Measurements from ENCODE around the gene MTARC2. TPM values are rescaled to one million over a fixed set of nuclear protein-coding genes. Genes with fewer than 3 reads are reported as not detected.
"Not testable (repeated sequence)": the region's sequence is repeated elsewhere in the genome, so short reads cannot be mapped to it uniquely, and the experiment has no call there.

The MTARC2 gene
- total and polyA plus RNA-seq, 5 donors from 2014 or later, result not detected

DNA sequence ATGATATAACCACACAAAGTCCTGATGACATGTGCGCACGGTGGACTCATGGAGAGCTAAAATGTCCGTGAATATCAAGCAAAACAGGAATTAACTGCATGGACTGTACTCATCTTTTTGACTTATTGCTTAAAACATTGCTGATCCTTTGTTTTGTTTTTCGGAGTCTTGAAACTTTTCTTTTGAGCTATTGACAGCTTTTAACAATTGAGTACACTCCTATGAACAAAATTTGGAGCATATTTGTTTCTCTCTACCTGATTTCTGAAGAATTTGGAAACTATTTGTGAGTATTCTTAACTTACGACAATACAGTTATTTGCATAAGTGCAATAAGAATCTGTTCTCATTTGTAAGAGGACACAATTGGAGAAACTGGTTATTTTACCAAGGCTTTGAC lies 32.1 kb upstream of the MTARC2 start:
- H3K36me3 ChIP-seq (ENCODE audit: control insufficient read depth, insufficient read depth, low read length); H3K27ac ChIP-seq (ENCODE audit: insufficient read depth, low read length, poor library complexity, severe bottlenecking); H3K9me3 ChIP-seq (ENCODE audit: control insufficient read depth in 2 of 2, low read length in 2 of 2); DNase-seq; H3K27me3 Mint-ChIP-seq; H3K4me1 ChIP-seq (ENCODE audit: control insufficient read depth, insufficient read depth, low read length, poor library complexity, severe bottlenecking); H3K27ac Mint-ChIP-seq; H3K4me3 Mint-ChIP-seq; H3K4me3 ChIP-seq (ENCODE audit: low read depth, low read length); H3K4me1 Mint-ChIP-seq; H3K36me3 Mint-ChIP-seq; H3K27me3 ChIP-seq (ENCODE audit: control insufficient read depth, insufficient read depth, low read length); H3K9me3 Mint-ChIP-seq; ATAC-seq (ENCODE audit: low read depth in 2 of 2): not testable (repeated sequence)

DNA sequence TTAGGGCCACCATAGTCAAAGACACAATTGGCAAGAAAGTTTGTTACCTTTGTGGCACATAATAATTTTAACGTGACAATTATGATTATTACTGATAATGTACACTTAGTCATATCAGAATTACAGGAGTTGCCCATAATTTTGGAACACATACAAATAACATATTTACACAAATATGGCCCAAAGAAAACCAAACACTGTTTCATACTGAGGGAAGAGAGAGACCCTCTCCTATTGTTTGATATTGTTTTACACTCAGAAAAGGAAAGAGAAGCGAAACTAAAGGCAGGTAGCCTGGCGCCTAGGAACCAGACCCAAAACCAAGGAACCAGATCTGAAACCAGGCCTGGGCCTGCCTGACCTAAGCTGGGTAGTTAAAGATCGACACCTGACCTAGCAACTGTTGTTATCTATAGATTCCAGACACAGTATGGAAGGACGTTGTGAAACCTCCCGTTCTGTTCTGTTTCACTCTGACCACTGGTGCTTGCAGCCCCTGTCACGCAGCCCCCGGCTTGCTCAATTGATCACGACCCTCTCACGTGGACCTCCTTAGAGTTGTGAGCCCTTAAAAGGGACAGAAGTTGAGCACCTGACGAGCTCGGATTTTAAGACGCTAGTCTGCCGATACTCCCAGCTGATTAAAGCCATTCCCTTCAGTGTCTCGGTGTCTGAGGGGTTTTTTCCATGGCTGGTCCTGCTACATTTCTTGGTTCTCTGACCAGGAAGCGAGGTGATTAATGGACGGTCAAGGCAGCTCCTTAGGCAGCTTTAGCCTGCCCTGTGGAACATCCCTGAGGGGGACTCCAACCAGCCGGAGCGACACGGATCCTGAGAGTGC lies 30.1 kb upstream of the MTARC2 start:
- ATAC-seq (ENCODE audit: low read depth in 2 of 2) (no peak), DNase-seq (no peak)
- Histone ChIP-seq H3K4me1 (ENCODE audit: control insufficient read depth, insufficient read depth, low read length, poor library complexity, severe bottlenecking) (no peaks in the 10 kb centered on the region), H3K27me3 (ENCODE audit: control insufficient read depth, insufficient read depth, low read length) (no peaks in the 10 kb centered on the region), H3K27ac (ENCODE audit: insufficient read depth, low read length, poor library complexity, severe bottlenecking) (no peak overlapping the region), H3K9me3 (ENCODE audit: control insufficient read depth in 2 of 2, low read length in 2 of 2) (peaks cover 0 to 3% of the 10 kb centered on the region in 2 experiments), H3K36me3 (ENCODE audit: control insufficient read depth, insufficient read depth, low read length) (no peaks in the 10 kb centered on the region), H3K4me3 (ENCODE audit: low read depth, low read length) (no peak overlapping the region)
- H3K27ac Mint-ChIP-seq, result no peak overlapping the region
- H3K9me3 Mint-ChIP-seq, result peaks cover 0 to 4% (median 0%) of the 10 kb centered on the region in 7 donors
- H3K4me3 Mint-ChIP-seq, result no peak overlapping the region
- no peaks in the 10 kb centered on the region for H3K36me3 Mint-ChIP-seq
- no peaks in the 10 kb centered on the region for H3K4me1 Mint-ChIP-seq
- no peaks in the 10 kb centered on the region for H3K27me3 Mint-ChIP-seq

DNA sequence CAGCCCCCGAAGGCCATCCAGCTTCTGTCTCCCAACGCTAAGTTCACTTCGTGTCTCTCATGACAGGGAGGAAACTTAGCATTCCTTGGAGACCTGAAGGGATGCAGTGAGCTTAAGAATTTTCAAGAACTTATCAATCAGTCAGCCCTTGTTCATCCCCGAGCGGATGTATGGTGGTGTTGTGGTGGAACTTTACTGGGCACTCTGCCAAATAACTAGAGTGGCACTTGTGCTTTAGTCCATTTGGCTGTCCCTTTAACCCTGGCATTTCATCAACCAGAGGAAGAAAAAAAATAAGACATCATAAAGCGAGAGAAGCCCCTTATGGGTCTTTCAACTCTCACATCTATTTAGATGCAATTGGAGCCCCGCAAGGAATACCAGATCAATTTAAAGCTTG lies 26.9 kb upstream of the MTARC2 start:
- H3K36me3 Mint-ChIP-seq; H3K4me1 Mint-ChIP-seq; H3K4me3 ChIP-seq (ENCODE audit: low read depth, low read length); H3K27me3 Mint-ChIP-seq; H3K9me3 Mint-ChIP-seq; H3K36me3 ChIP-seq (ENCODE audit: control insufficient read depth, insufficient read depth, low read length); H3K4me3 Mint-ChIP-seq; H3K4me1 ChIP-seq (ENCODE audit: control insufficient read depth, insufficient read depth, low read length, poor library complexity, severe bottlenecking); ATAC-seq (ENCODE audit: low read depth in 2 of 2); H3K27ac Mint-ChIP-seq; DNase-seq; H3K27me3 ChIP-seq (ENCODE audit: control insufficient read depth, insufficient read depth, low read length); H3K27ac ChIP-seq (ENCODE audit: insufficient read depth, low read length, poor library complexity, severe bottlenecking); H3K9me3 ChIP-seq (ENCODE audit: control insufficient read depth in 2 of 2, low read length in 2 of 2): not testable (repeated sequence)

DNA sequence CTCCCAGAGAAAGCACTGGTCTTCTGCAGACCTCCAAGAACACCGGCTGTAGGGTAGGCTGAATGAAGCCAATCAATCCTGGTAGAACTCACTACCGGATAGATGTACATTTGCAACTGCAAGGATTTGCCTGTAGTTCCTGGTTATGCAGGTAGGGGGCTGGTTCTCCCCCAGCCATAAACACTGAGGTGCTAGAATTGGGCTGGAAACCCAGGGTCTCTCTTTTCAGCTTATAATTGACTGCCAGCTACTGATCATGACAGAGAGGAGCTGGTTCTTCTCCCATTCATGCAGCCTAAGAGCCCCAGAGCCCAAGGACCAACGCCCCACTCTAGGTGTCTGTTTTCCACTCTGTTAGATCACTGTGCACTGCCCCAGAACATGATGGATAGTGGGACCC lies 21.5 kb upstream of the MTARC2 start:
- H3K27me3 ChIP-seq (ENCODE audit: control insufficient read depth, insufficient read depth, low read length), result no peaks in the 10 kb centered on the region
- no peaks in the 10 kb centered on the region for H3K36me3 ChIP-seq (ENCODE audit: control insufficient read depth, insufficient read depth, low read length)
- H3K4me1 ChIP-seq (ENCODE audit: control insufficient read depth, insufficient read depth, low read length, poor library complexity, severe bottlenecking), result no peaks in the 10 kb centered on the region
- ATAC-seq (ENCODE audit: low read depth in 2 of 2), result no peak
- DNase-seq, result peak in 1 of 3 donors; percentile 7
- Mint-ChIP-seq H3K4me3 (no peak overlapping the region), H3K4me1 (no peaks in the 10 kb centered on the region), H3K9me3 (no peaks in the 10 kb centered on the region), H3K27ac (no peak overlapping the region), H3K27me3 (peaks cover 9% of the 10 kb centered on the region), H3K36me3 (no peaks in the 10 kb centered on the region)
- H3K4me3 ChIP-seq (ENCODE audit: low read depth, low read length), result no peak overlapping the region
- H3K9me3 ChIP-seq (ENCODE audit: control insufficient read depth in 2 of 2, low read length in 2 of 2), result no peaks in the 10 kb centered on the region
- no peak overlapping the region for H3K27ac ChIP-seq (ENCODE audit: insufficient read depth, low read length, poor library complexity, severe bottlenecking)

DNA sequence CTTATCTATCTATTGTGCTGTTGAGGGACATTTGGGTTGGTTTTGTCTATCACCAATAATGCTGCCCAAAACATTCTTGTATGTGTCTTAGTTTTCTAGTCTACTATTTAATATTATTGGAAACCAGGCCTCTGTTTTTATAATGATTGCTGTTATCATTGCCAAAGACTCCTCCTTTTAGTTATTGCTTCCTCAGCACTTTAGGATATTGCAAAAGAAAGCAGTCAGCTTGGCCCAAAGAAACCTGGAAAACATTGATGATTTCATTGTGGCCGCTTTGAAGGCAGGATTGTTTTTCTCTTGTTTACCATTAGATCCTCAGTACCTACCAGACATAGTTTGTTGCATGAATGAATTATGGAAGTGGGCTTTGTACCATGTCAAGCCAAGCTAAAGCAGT lies 20.6 kb upstream of the MTARC2 start:
- H3K36me3 Mint-ChIP-seq, result no peaks in the 10 kb centered on the region
- H3K27ac Mint-ChIP-seq, result no peak overlapping the region

DNA sequence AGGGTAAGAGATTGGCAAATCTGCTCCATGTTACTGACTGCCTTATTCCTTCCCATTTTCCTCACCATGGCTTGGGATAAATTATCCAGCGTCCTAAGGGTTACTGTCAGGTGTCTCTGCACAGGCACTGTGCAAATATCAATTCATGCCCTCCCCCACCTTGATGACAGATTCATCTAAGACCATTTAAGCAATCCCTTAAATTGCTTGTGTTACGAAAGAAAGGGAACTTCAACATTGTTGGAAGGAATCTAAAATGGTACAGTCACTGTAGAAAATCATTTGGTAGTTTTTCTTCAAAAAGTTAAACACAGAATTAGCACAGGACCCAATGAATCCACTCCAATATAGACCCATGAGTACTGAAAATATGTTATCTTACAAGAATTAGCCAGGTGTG lies 17.6 kb upstream of the MTARC2 start:
- Histone ChIP-seq H3K36me3 (ENCODE audit: control insufficient read depth, insufficient read depth, low read length) (no peaks in the 10 kb centered on the region), H3K27ac (ENCODE audit: insufficient read depth, low read length, poor library complexity, severe bottlenecking) (no peak overlapping the region), H3K27me3 (ENCODE audit: control insufficient read depth, insufficient read depth, low read length) (no peaks in the 10 kb centered on the region), H3K4me1 (ENCODE audit: control insufficient read depth, insufficient read depth, low read length, poor library complexity, severe bottlenecking) (peaks cover 11% of the 10 kb centered on the region), H3K9me3 (ENCODE audit: control insufficient read depth in 2 of 2, low read length in 2 of 2) (no peaks in the 10 kb centered on the region), H3K4me3 (ENCODE audit: low read depth, low read length) (no peak overlapping the region)
- H3K4me3 Mint-ChIP-seq, result no peak overlapping the region
- H3K27ac Mint-ChIP-seq, result no peak overlapping the region
- DNase-seq (no peak), ATAC-seq (ENCODE audit: low read depth in 2 of 2) (no peak)
- H3K27me3 Mint-ChIP-seq, result peaks cover 4% of the 10 kb centered on the region
- H3K4me1 Mint-ChIP-seq, result peaks cover 0 to 20% (median 7%) of the 10 kb centered on the region in 4 donors
- H3K36me3 Mint-ChIP-seq, result no peaks in the 10 kb centered on the region
- H3K9me3 Mint-ChIP-seq, result peaks cover 0 to 3% (median 0%) of the 10 kb centered on the region in 7 donors

More for the DNA sequence above, 20.6 kb upstream of the MTARC2 start:
- H3K4me3 ChIP-seq (ENCODE audit: low read depth, low read length), result no peak overlapping the region
- no peaks in the 10 kb centered on the region for H3K9me3 ChIP-seq (ENCODE audit: control insufficient read depth in 2 of 2, low read length in 2 of 2)
- H3K36me3 ChIP-seq (ENCODE audit: control insufficient read depth, insufficient read depth, low read length), result no peaks in the 10 kb centered on the region
- H3K9me3 Mint-ChIP-seq, result peaks cover 0 to 1% (median 0%) of the 10 kb centered on the region in 7 donors
- no peaks in the 10 kb centered on the region for H3K27me3 ChIP-seq (ENCODE audit: control insufficient read depth, insufficient read depth, low read length)
- peaks cover 9% of the 10 kb centered on the region for H3K27me3 Mint-ChIP-seq
- H3K4me3 Mint-ChIP-seq, result no peak overlapping the region
- peaks cover 0 to 8% (median 0%) of the 10 kb centered on the region in 4 donors for H3K4me1 Mint-ChIP-seq
- DNase-seq (no peak), ATAC-seq (ENCODE audit: low read depth in 2 of 2) (no peak)
- no peak overlapping the region for H3K27ac ChIP-seq (ENCODE audit: insufficient read depth, low read length, poor library complexity, severe bottlenecking)
- H3K4me1 ChIP-seq (ENCODE audit: control insufficient read depth, insufficient read depth, low read length, poor library complexity, severe bottlenecking), result peaks cover 1% of the 10 kb centered on the region

DNA sequence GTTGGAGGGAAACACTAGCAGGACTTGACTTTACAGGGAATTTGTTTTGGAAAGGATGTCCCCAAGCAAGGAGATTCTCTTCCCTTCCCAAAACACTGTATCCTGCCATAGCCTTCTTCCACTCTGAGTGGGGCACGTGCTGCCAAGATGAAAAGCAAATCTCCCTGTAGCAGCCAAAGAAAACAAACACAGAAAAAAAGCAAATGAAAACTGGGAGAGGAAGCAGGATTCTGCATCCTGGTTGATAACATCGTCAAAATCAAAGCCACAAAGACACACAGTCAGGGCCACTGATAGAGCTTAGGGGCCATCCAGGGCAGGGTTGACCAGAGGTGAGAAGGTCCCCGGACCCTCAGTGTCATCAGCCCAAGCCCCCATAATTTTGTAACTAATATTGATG lies 16.0 kb upstream of the MTARC2 start:
- no peak overlapping the region for H3K27ac Mint-ChIP-seq

DNA sequence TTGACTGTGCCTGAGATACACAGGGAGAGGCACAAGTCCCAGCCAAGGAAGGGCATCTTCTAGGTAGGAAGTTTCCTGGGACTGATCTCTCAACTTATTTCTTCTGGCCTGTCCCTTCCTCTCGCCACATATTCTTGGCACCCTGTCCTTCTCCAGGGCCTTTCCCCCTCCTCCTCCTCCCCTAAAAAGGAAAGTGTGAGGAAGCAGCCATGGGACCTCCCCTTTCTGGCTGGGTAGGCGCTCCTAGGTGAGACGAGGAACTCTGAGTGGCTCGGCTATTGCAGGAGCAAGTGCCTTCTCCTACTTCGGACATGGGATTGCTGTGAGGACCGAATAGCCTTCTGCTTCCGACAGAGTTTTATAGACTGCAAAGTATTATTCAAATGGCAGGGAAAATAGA lies 15.5 kb upstream of the MTARC2 start:
- H3K4me3 Mint-ChIP-seq, result peak overlapping the region in 1 of 4 donors; percentile 62
- peaks cover 0 to 20% (median 7%) of the 10 kb centered on the region in 4 donors for H3K4me1 Mint-ChIP-seq
- H3K27ac Mint-ChIP-seq, result peak overlapping the region; percentile 23 to 62 (median 33)
- H3K36me3 ChIP-seq (ENCODE audit: control insufficient read depth, insufficient read depth, low read length), result no peaks in the 10 kb centered on the region
- no peaks in the 10 kb centered on the region for H3K9me3 ChIP-seq (ENCODE audit: control insufficient read depth in 2 of 2, low read length in 2 of 2)
- H3K27me3 ChIP-seq (ENCODE audit: control insufficient read depth, insufficient read depth, low read length), result no peaks in the 10 kb centered on the region
- H3K9me3 Mint-ChIP-seq, result peaks cover 0 to 3% (median 0%) of the 10 kb centered on the region in 7 donors
- no peak for DNase-seq
- H3K36me3 Mint-ChIP-seq, result no peaks in the 10 kb centered on the region
- H3K4me1 ChIP-seq (ENCODE audit: control insufficient read depth, insufficient read depth, low read length, poor library complexity, severe bottlenecking), result peaks cover 11% of the 10 kb centered on the region
- ATAC-seq (ENCODE audit: low read depth in 2 of 2), result no peak
- no peaks in the 10 kb centered on the region for H3K27me3 Mint-ChIP-seq
- peak overlapping the region; percentile 38 for H3K4me3 ChIP-seq (ENCODE audit: low read depth, low read length)
- no peak overlapping the region for H3K27ac ChIP-seq (ENCODE audit: insufficient read depth, low read length, poor library complexity, severe bottlenecking)

More for the DNA sequence above, 16.0 kb upstream of the MTARC2 start:
- peaks cover 0 to 3% (median 0%) of the 10 kb centered on the region in 7 donors for H3K9me3 Mint-ChIP-seq
- Histone ChIP-seq H3K27ac (ENCODE audit: insufficient read depth, low read length, poor library complexity, severe bottlenecking) (no peak overlapping the region), H3K4me3 (ENCODE audit: low read depth, low read length) (no peak overlapping the region), H3K36me3 (ENCODE audit: control insufficient read depth, insufficient read depth, low read length) (no peaks in the 10 kb centered on the region), H3K27me3 (ENCODE audit: control insufficient read depth, insufficient read depth, low read length) (no peaks in the 10 kb centered on the region), H3K9me3 (ENCODE audit: control insufficient read depth in 2 of 2, low read length in 2 of 2) (no peaks in the 10 kb centered on the region), H3K4me1 (ENCODE audit: control insufficient read depth, insufficient read depth, low read length, poor library complexity, severe bottlenecking) (peaks cover 11% of the 10 kb centered on the region)
- H3K4me3 Mint-ChIP-seq, result peak overlapping the region in 1 of 4 donors; percentile 17
- no peaks in the 10 kb centered on the region for H3K36me3 Mint-ChIP-seq
- H3K4me1 Mint-ChIP-seq, result peaks cover 0 to 20% (median 7%) of the 10 kb centered on the region in 4 donors
- peaks cover 3% of the 10 kb centered on the region for H3K27me3 Mint-ChIP-seq
- ATAC-seq (ENCODE audit: low read depth in 2 of 2) (no peak), DNase-seq (no peak)

Data from CD4-positive, CD25-positive, alpha-beta regulatory T cell (primary cell).